Upper lobe of right lung (tissue), 1 donor: ENCODE data around the gene POU3F1. TPM values are rescaled to one million over a fixed set of nuclear protein-coding genes. Genes with fewer than 3 reads are reported as not detected.

Experiments
- ATAC-seq: fragments of 200-7000 bp; cut with Tn5 transposase; one replicate; pipeline ENCODE4 v1.9.1; 2020; ENCODE audit warnings: mild to moderate bottlenecking, moderate library complexity
- DNase-seq: peaks from one replicate; pipeline ENCODE4 v3.0.0-alpha.2; 2020
- H3K27ac ChIP-seq: fragments of 200-600 bp; one replicate; pipeline ENCODE4 v1.8.0; 2022
- H3K27me3 ChIP-seq: fragments of 200-600 bp; one replicate; pipeline ENCODE4 v1.8.0; 2022; ENCODE audit warnings: mild to moderate bottlenecking
- H3K36me3 ChIP-seq: fragments of 200-600 bp; one replicate; pipeline ENCODE4 v1.8.0; 2022
- H3K4me1 ChIP-seq: fragments of 200-600 bp; one replicate; pipeline ENCODE4 v1.8.0; 2022
- H3K4me3 ChIP-seq: fragments of 200-600 bp; one replicate; pipeline ENCODE4 v1.8.0; 2022; ENCODE audit warnings: mild to moderate bottlenecking
- H3K9me3 ChIP-seq: fragments of 200-600 bp; one replicate; pipeline ENCODE4 v1.8.0; 2022
- intact Hi-C: fragments of 100-400 bp; cut with DNase I; formaldehyde crosslinking; loops from one replicate; pipeline ENCODE4 v1.11.0; 2022
- total RNA-seq: library from RNA; stranded (reverse); fragmentation: NEBNext Ultra II Directional; extraction: Animal tissue kit (Norgen Biotek cat#: 25700); gene quantifications from one replicate; pipeline ENCODE4 v1.2.1, GENCODE V29; 2021
- TF ChIP-seq, protein P1 (sequence below): fragments of 200-600 bp; IDR thresholded peaks from one replicate; pipeline ENCODE4 v1.8.0; 2022; ENCODE audit warnings: antibody characterized with exemption
- donor health status: DM: no; HTN: yes; CAD: no; lungs with severe emphysema.

POU3F1 gene
- total RNA-seq, 1 donor from 2014 or later: not detected

DNA sequence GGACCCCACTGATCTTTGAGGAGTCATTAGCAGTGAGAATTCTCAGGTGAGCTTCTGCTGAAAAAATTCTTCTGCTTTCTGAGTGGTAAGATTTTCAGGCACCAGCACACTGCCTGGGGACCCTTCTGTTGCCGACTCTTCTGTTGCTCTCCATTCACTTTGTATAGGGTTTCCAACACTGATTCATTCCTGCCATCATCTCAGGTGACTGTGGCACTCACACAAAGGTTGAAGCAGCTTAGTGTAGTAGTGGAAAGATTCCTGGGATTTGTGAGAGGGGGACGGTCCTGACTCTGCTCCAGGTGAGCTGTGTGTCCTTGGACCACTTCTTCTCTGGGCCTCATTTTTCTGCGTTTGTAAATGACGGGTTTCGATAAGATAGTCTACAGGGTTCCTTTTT lies 24.6 kb downstream of the POU3F1 start:
- TF ChIP-seq, protein P1, sequence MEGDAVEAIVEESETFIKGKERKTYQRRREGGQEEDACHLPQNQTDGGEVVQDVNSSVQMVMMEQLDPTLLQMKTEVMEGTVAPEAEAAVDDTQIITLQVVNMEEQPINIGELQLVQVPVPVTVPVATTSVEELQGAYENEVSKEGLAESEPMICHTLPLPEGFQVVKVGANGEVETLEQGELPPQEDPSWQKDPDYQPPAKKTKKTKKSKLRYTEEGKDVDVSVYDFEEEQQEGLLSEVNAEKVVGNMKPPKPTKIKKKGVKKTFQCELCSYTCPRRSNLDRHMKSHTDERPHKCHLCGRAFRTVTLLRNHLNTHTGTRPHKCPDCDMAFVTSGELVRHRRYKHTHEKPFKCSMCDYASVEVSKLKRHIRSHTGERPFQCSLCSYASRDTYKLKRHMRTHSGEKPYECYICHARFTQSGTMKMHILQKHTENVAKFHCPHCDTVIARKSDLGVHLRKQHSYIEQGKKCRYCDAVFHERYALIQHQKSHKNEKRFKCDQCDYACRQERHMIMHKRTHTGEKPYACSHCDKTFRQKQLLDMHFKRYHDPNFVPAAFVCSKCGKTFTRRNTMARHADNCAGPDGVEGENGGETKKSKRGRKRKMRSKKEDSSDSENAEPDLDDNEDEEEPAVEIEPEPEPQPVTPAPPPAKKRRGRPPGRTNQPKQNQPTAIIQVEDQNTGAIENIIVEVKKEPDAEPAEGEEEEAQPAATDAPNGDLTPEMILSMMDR: no peak
- ATAC-seq (no peak), DNase-seq (no peak)
- Histone ChIP-seq H3K4me3 (no peak overlapping the region), H3K27ac (no peak overlapping the region), H3K27me3 (no peaks in the 10 kb centered on the region), H3K4me1 (no peaks in the 10 kb centered on the region), H3K9me3 (no peaks in the 10 kb centered on the region), H3K36me3 (peaks cover 92% of the 10 kb centered on the region)
- intact Hi-C loops: loop anchor here (10.0 kb wide), 1 partner anchor 813 kb away; no protein-coding TSS in a partner anchor

DNA sequence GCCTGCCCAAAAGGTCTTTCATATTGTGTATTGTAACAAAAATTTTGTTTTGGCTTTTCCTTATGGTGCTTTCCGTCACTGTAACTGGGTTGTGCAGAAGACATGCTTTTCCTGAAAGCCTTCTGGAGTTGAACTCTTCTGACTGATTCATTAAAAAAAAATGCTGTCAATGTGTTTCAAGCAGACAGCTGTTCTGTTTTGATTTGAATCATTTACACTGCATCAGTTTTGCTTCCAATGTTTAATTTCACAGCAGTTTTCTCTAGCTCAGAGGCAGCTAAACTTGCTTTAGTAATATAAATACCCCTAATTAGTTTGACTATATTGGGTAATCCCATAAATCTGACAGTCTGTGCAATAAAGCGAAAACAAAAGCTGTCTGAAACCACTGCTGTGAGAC lies 26.2 kb downstream of the POU3F1 start:
- no peak for ATAC-seq
- Histone ChIP-seq H3K9me3 (no peaks in the 10 kb centered on the region), H3K36me3 (peaks cover 98% of the 10 kb centered on the region), H3K4me3 (no peak overlapping the region), H3K4me1 (peaks cover 14% of the 10 kb centered on the region), H3K27me3 (no peaks in the 10 kb centered on the region), H3K27ac (no peak overlapping the region)
- intact Hi-C loops: loop anchor here (10.0 kb wide), 1 partner anchor 814 kb away; no protein-coding TSS in a partner anchor
- TF ChIP-seq, protein P1: no peak
- DNase-seq: no peak

DNA sequence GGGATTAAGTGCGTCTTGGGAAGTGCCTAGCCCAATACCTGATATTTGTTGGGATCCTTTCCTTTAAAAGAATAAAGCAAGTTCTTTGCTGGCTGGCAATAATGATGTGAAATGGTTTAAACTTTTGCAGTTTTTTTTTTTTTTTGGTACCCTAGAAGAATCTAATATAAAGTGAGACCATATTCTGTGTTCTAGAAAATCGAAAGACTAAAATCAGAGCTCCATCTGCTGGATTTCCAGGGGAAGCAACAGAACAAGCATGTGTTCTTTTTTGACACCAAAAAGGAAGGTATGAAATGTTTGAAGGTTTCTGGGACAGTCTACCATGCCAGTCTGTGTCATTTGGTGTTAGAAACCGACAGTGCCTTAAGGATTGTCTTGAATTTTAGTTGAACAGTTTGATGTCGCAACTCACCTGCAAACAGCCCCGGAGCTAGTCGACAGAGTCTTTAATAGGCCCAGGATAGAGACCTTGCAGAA lies 27.7 kb downstream of the POU3F1 start:
- intact Hi-C loops: no loop called here
- Histone ChIP-seq H3K36me3 (peaks cover 86% of the 10 kb centered on the region), H3K4me1 (peaks cover 29% of the 10 kb centered on the region), H3K27me3 (no peaks in the 10 kb centered on the region), H3K27ac (no peak overlapping the region), H3K9me3 (no peaks in the 10 kb centered on the region), H3K4me3 (no peak overlapping the region)
- TF ChIP-seq, protein P1: peak; percentile 55
- no peak for DNase-seq
- no peak for ATAC-seq

DNA sequence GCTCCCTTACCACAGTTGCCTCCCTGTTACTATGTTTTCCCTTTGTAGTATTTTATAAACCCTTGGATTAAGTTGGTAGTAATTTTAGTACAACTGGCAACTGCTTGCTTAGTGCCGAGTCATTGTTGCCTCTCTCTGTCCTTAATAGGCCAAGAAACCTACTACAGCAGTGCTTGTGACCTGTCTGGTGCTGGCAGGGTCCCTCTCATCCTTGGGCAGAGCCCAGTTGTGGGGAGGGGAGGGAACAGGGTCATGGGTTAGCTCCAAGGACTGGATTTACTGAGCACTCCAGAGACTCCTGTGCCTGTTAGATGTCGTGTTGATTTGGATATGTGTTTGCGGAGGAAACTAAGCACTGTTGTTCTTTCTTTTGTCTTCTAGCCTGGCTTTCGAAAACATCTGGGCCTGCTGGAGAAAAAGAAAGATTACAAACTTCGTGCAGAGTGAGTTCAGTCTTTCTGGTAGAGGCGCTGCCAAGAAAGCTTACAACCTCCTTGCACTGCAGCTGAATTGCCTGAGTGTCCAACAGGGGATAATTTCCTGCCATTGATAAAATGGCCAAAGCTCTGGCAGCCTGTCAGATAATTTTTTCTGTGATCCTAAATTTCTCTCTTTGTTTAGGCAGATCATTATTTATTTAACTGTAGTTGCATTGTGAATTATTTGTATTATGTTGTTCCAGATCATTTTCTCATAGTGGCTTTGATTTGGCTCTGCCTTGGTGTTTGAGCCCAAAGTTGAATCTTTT lies 30.4 kb downstream of the POU3F1 start:
- Histone ChIP-seq H3K27ac (peak overlapping the region; percentile 32), H3K4me1 (peaks cover 41% of the 10 kb centered on the region), H3K36me3 (peaks cover 58% of the 10 kb centered on the region), H3K4me3 (no peak overlapping the region), H3K27me3 (no peaks in the 10 kb centered on the region), H3K9me3 (no peaks in the 10 kb centered on the region)
- no peak for ATAC-seq
- TF ChIP-seq, protein P1: no peak
- intact Hi-C loops: no loop called here
- peak; percentile 9 for DNase-seq

DNA sequence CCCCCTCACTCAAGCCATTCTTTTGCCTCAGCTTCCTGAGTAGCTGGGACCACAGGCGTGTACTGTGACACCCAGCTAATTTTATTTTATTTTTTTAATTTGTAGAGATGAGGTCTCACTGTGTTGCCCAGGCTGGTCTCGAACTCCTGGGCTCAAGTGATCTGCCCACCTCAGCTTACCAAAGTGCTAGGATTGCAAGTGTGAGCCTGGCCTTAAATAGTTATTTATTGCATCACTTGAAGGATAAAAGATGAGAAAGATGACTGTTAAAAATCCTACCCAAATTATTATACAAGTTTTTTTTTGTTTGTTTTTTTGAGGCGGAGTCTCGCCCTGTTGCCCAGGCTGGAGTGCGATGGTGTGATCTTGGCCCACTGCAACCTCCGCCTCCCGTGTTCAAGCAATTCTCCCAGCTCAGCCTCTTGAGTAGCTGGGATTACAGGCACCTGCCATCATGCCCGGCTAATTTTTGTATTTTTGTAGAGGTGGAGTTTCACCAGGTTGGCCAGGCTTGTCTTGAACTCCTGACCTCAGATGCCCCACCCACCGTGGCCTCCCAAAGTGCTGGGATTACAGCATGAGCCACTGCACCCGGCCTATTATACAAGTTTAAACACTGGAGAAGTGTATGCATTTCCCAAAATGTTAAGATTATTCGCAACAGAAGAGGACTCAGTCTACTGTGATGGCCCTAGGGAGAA lies 31.7 kb downstream of the POU3F1 start:
- Histone ChIP-seq H3K9me3 (no peaks in the 10 kb centered on the region), H3K4me3 (no peak overlapping the region), H3K27ac (no peak overlapping the region), H3K4me1 (peaks cover 41% of the 10 kb centered on the region), H3K36me3 (peaks cover 45% of the 10 kb centered on the region), H3K27me3 (no peaks in the 10 kb centered on the region)
- TF ChIP-seq, protein P1: no peak
- DNase-seq: peak; percentile 40
- ATAC-seq: no peak
- intact Hi-C loops: no loop called here
